ENCODE data around the gene JPH4. TPM values are rescaled to one million over a fixed set of nuclear protein-coding genes. Genes with fewer than 3 reads are reported as not detected.

Gene JPH4
- polyA plus RNA-seq, 1 donor (not counting 4 experiments of a cell fraction or from before 2014, with no cell fraction given): 0.01 TPM

- H2AFZ ChIP-seq (ENCODE audit: control insufficient read depth, low read length): no peak overlapping the region
- H3K36me3 ChIP-seq (ENCODE audit: control insufficient read depth in 2 of 2, extremely low read depth in 1 of 2, insufficient read depth in 2 of 2, low read length in 2 of 2): no peaks in the 10 kb centered on the region
- H3K4me1 ChIP-seq (ENCODE audit: control insufficient read depth, extremely low read depth, insufficient read depth, low read length): no peaks in the 10 kb centered on the region
- dilution Hi-C loops (cut with MboI; ENCODE audit: extremely low pct_ligation_motif_present, low sequenced_read_pairs): no loop called here
- no peak overlapping the region for H3K9ac ChIP-seq (ENCODE audit: control insufficient read depth, extremely low read depth, insufficient read depth, low read length)
- peaks cover 2% of the 10 kb centered on the region for H3K9me3 ChIP-seq (ENCODE audit: control insufficient read depth, low read depth, low read length)
- H3K4me3 ChIP-seq (ENCODE audit: control insufficient read depth in 2 of 3, extremely low read depth in 1 of 3, insufficient read depth in 2 of 3, low read depth in 1 of 3, low read length in 3 of 3): no peak overlapping the region
- no peaks in the 10 kb centered on the region for H4K20me1 ChIP-seq (ENCODE audit: control insufficient read depth, extremely low read depth, insufficient read depth, low read length)
- H3K27ac ChIP-seq (ENCODE audit: control insufficient read depth, insufficient read depth, low read length): no peak overlapping the region
- no peak for FAIRE-seq
- H3K27me3 ChIP-seq (ENCODE audit: control insufficient read depth, extremely low read depth, insufficient read depth, low read length): peaks cover 4% of the 10 kb centered on the region
- DNase-seq (ENCODE audit: low read depth, low spot score): no peak
- no peaks in the 10 kb centered on the region for H3K79me2 ChIP-seq (ENCODE audit: control insufficient read depth, insufficient read depth, low read length)
- no peak for TF ChIP-seq CTCF (optimal IDR thresholded peaks at IDR 0.05 in 1 of 3, IDR thresholded peaks at IDR 0.05 in 1 of 3, conservative IDR thresholded peaks at IDR 0.05 in 1 of 3; ENCODE audit: extremely low read depth in 1 of 3, insufficient read depth in 2 of 3, low read length in 3 of 3)
- no peak for TF ChIP-seq EZH2 (IDR thresholded peaks at IDR 0.05; ENCODE audit: low read length)
- H3K4me2 ChIP-seq (ENCODE audit: control insufficient read depth, extremely low read depth, insufficient read depth, low read depth, low read length): no peak overlapping the region
- no peaks in the 10 kb centered on the region for H3K9me1 ChIP-seq (ENCODE audit: control insufficient read depth, extremely low read depth, insufficient read depth, low read length)
These were observed 43.5 kb upstream of the JPH4 start for GRCh38 chr14:23621932-23622730.

- TF ChIP-seq CTCF (optimal IDR thresholded peaks at IDR 0.05 in 1 of 3, IDR thresholded peaks at IDR 0.05 in 1 of 3, conservative IDR thresholded peaks at IDR 0.05 in 1 of 3; ENCODE audit: extremely low read depth in 1 of 3, insufficient read depth in 2 of 3, low read length in 3 of 3) (no peak), EZH2 (IDR thresholded peaks at IDR 0.05; ENCODE audit: low read length) (no peak)
These were observed 42.8 kb upstream of the JPH4 start for GRCh38 chr14:23621204-23621931.

More at GRCh38 chr14:23621204-23621931, 42.8 kb upstream of the JPH4 start:
- Histone ChIP-seq H2AFZ (ENCODE audit: control insufficient read depth, low read length) (no peak overlapping the region), H3K4me1 (ENCODE audit: control insufficient read depth, extremely low read depth, insufficient read depth, low read length) (no peaks in the 10 kb centered on the region), H3K9ac (ENCODE audit: control insufficient read depth, extremely low read depth, insufficient read depth, low read length) (no peak overlapping the region), H3K4me2 (ENCODE audit: control insufficient read depth, extremely low read depth, insufficient read depth, low read depth, low read length) (no peak overlapping the region), H3K79me2 (ENCODE audit: control insufficient read depth, insufficient read depth, low read length) (no peaks in the 10 kb centered on the region), H3K27me3 (ENCODE audit: control insufficient read depth, extremely low read depth, insufficient read depth, low read length) (peaks cover 4% of the 10 kb centered on the region), H3K27ac (ENCODE audit: control insufficient read depth, insufficient read depth, low read length) (no peak overlapping the region), H3K4me3 (ENCODE audit: control insufficient read depth in 2 of 3, extremely low read depth in 1 of 3, insufficient read depth in 2 of 3, low read depth in 1 of 3, low read length in 3 of 3) (no peak overlapping the region), H3K9me3 (ENCODE audit: control insufficient read depth, low read depth, low read length) (peaks cover 2% of the 10 kb centered on the region), H3K9me1 (ENCODE audit: control insufficient read depth, extremely low read depth, insufficient read depth, low read length) (no peaks in the 10 kb centered on the region), H4K20me1 (ENCODE audit: control insufficient read depth, extremely low read depth, insufficient read depth, low read length) (no peaks in the 10 kb centered on the region), H3K36me3 (ENCODE audit: control insufficient read depth in 2 of 2, extremely low read depth in 1 of 2, insufficient read depth in 2 of 2, low read length in 2 of 2) (no peaks in the 10 kb centered on the region)
- FAIRE-seq (no peak), DNase-seq (ENCODE audit: low read depth, low spot score) (no peak)
- dilution Hi-C loops (cut with MboI; ENCODE audit: extremely low pct_ligation_motif_present, low sequenced_read_pairs): no loop called here

Data from keratinocyte (primary cell).